Right cardiac atrium (tissue), 5 donors: ENCODE measurements around the gene IFT81. TPM values are rescaled to one million over a fixed set of nuclear protein-coding genes. Genes with fewer than 3 reads are reported as not detected.

Experiments
- ATAC-seq, 2 donors: fragments of 200-7000 bp; cut with Tn5 transposase; one replicate each; pipeline versions ENCODE4 v1.8.0 to v1.9.1; 2020; ENCODE audit warnings: moderate library complexity in 2 of 2, mild to moderate bottlenecking in 1 of 2
- DNase-seq, 3 donors: peaks; one replicate each; pipeline ENCODE4 v3.0.0-alpha.2; 2020
- H3K27ac ChIP-seq: one replicate; pipeline ENCODE4 v1.5.1; 2013; ENCODE audit warnings: mild to moderate bottlenecking, low read length, control low read depth, moderate library complexity
- H3K27me3 ChIP-seq: one replicate; pipeline ENCODE4 v1.6.1; 2013; ENCODE audit not compliant: control insufficient read depth, insufficient read depth
- H3K4me1 ChIP-seq: one replicate; pipeline ENCODE4 v1.6.1; 2013; ENCODE audit warnings: low read length; ENCODE audit not compliant: control insufficient read depth, insufficient read depth
- H3K4me3 ChIP-seq: one replicate; pipeline ENCODE4 v1.5.1; 2013; ENCODE audit warnings: low read length, control low read depth
- H3K9me3 ChIP-seq: one replicate; pipeline ENCODE4 v1.6.1; 2013; ENCODE audit warnings: low read length; ENCODE audit not compliant: control insufficient read depth
- WGBS: extraction: QIAGEN DNeasy Blood & Tissue Kit; methylation state at CpG from one replicate; pipeline ENCODE4 v1.1.7; 2013; 5-methylcytosine and 5-hydroxymethylcytosine counted together
- intact Hi-C, 4 donors: fragments of 100-400 bp; cut with DNase I; formaldehyde crosslinking; loops; one replicate each; pipeline versions ENCODE4 v1.11.0 to v1.14.0; 2022 to 2023
- polyA plus RNA-seq: library from polyadenylated mRNA; stranded (reverse); fragments of 200-250 nt; gene quantifications from one replicate; pipeline ENCODE4 v1.2.3, GENCODE V29; 2013
- total RNA-seq, 4 donors: library from RNA; stranded (reverse); fragmentation: NEBNext Ultra II Directional; extraction: Animal tissue kit (Norgen Biotek cat#: 25700); gene quantifications; one replicate each; pipeline ENCODE4 v1.2.1, GENCODE V29; 2021
- donor health status: healthy with polysubstance abuse.
- donor health status: DM: no; HTN: yes; CAD: no.
- donor health status: DM: no; HTN: no; CAD: no.
- donor health status: DM: no; HTN: yes; CAD: no; lungs with severe emphysema.
- donor health status: DM: yes; HTN: yes; CAD: no.

IFT81 gene
- total and polyA plus RNA-seq, 5 donors = 7.6 to 14.9 (median 11.2) TPM

- ATAC-seq (no peak), DNase-seq (no peak)
- Histone ChIP-seq H3K27ac (no peak overlapping the region), H3K4me3 (no peak overlapping the region), H3K27me3 (no peaks in the 10 kb centered on the region), H3K9me3 (no peaks in the 10 kb centered on the region), H3K4me1 (no peaks in the 10 kb centered on the region)
- WGBS = 75% methylated on average over 4 of the region's 4 CpGs
- intact Hi-C loops = no loop called here
These were observed 41.5 kb downstream of the IFT81 start for GRCh38 chr12:110165540-110166159.

DNA sequence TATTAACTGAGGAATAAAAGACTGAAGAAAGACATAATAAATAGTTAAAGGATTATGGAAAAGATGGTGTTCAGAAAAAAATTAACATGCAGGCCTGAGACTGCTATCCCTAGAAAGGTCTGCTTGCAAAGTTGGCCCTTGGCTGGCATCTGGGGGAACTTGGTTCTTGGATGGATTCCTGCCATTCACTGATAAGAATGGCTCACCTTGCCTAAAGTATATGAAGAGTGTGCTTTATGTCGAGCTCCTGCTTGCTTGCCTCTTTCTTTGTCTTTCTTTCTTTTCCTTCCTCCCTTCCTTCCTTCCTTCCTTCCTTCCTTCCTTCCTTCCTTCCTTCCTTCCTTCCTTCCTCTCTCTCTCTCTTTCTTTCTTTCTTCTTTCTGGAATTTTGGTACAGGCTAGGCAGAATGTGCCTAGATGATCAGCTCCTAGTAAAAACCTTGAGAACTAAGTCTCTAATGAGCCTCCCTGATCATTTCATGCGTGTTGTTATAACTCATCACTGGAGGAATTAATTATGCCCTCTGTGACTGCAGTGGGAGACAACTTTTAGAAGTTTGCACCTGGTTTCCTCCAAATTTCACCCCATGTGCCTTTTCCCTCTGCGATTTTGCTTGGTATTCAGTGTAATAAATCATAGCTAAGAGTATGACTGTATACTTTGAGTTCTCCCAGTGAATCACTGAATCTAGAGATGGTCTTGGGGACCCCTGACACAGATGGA, 44.7 kb downstream of the IFT81 start:
- no peaks in the 10 kb centered on the region for H3K27me3 ChIP-seq
- no peaks in the 10 kb centered on the region for H3K4me1 ChIP-seq
- WGBS = 88% methylated on average over 3 of the region's 3 CpGs
- no peak for DNase-seq
- no peak for ATAC-seq
- intact Hi-C loops = no loop called here
- H3K4me3 ChIP-seq = no peak overlapping the region
- no peak overlapping the region for H3K27ac ChIP-seq
- H3K9me3 ChIP-seq = no peaks in the 10 kb centered on the region

GRCh38 chr12:110170535-110171185, 46.5 kb downstream of the IFT81 start:
- no peaks in the 10 kb centered on the region for H3K4me1 ChIP-seq
- no peaks in the 10 kb centered on the region for H3K9me3 ChIP-seq
- ATAC-seq (peak; percentile 73 to 78), DNase-seq (no peak)
- no peak overlapping the region for H3K4me3 ChIP-seq
- no peaks in the 10 kb centered on the region for H3K27me3 ChIP-seq
- peak overlapping the region; percentile 68 for H3K27ac ChIP-seq
- intact Hi-C loops = no loop called here

GRCh38 chr12:110171186-110171538, 47.0 kb downstream of the IFT81 start:
- H3K9me3 ChIP-seq = no peaks in the 10 kb centered on the region
- no peak for DNase-seq
- no peaks in the 10 kb centered on the region for H3K4me1 ChIP-seq
- H3K27me3 ChIP-seq = no peaks in the 10 kb centered on the region
- 72% methylated on average over 3 of the region's 3 CpGs for WGBS
- H3K27ac ChIP-seq = no peak overlapping the region
- intact Hi-C loops = no loop called here
- peak; percentile 32 to 36 for ATAC-seq
- H3K4me3 ChIP-seq = no peak overlapping the region

GRCh38 chr12:110171636-110172035, 47.5 kb downstream of the IFT81 start:
- no peak overlapping the region for H3K4me3 ChIP-seq
- ATAC-seq = no peak

GRCh38 chr12:110174373-110174996, 50.3 kb downstream of the IFT81 start:
- Histone ChIP-seq H3K27me3 (no peaks in the 10 kb centered on the region), H3K4me1 (no peaks in the 10 kb centered on the region), H3K9me3 (no peaks in the 10 kb centered on the region), H3K4me3 (no peak overlapping the region), H3K27ac (no peak overlapping the region)
- WGBS = 83% methylated on average over 6 of the region's 6 CpGs
- intact Hi-C loops = no loop called here
- no peak for ATAC-seq
- no peak for DNase-seq

More at GRCh38 chr12:110171636-110172035, 47.5 kb downstream of the IFT81 start:
- no peak for DNase-seq
- Histone ChIP-seq H3K27ac (peak overlapping the region; percentile 42), H3K9me3 (no peaks in the 10 kb centered on the region), H3K4me1 (no peaks in the 10 kb centered on the region), H3K27me3 (no peaks in the 10 kb centered on the region)
- intact Hi-C loops = no loop called here
- WGBS = 79% methylated on average over 4 of the region's 4 CpGs

GRCh38 chr12:110175201-110175600, 51.0 kb downstream of the IFT81 start:
- intact Hi-C loops = no loop called here
- WGBS = 83% methylated on average over 4 of the region's 4 CpGs
- Histone ChIP-seq H3K4me1 (no peaks in the 10 kb centered on the region), H3K27ac (no peak overlapping the region), H3K27me3 (no peaks in the 10 kb centered on the region), H3K9me3 (no peaks in the 10 kb centered on the region), H3K4me3 (no peak overlapping the region)
- no peak for ATAC-seq
- no peak for DNase-seq

DNA sequence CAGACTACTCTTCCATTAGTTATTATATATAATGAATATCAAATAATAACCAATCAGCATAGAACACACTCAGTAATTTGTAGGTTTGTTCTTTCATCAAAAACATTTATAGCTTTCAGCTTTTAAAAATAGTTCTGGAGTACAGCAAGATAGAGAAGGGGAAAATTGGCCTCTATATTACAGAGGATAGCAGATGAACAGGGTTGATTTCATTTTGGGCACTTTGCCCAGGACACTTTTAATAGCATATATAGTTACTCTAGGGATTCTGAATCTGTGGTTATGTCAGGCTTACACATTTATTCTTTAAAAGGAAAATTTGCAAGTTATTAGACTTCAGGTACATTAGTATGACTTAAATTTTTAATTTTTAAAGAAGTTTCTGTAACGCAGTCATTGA, 52.6 kb downstream of the IFT81 start:
- no peak overlapping the region for H3K27ac ChIP-seq
- intact Hi-C loops = no loop called here
- H3K4me1 ChIP-seq = no peaks in the 10 kb centered on the region
- H3K27me3 ChIP-seq = no peaks in the 10 kb centered on the region
- DNase-seq = no peak
- WGBS = 76% methylated on average over 1 of the region's 1 CpG
- H3K4me3 ChIP-seq = no peak overlapping the region
- no peaks in the 10 kb centered on the region for H3K9me3 ChIP-seq
- peak in 1 of 2 donors; percentile 40 for ATAC-seq

GRCh38 chr12:110179291-110179690, 55.1 kb downstream of the IFT81 start:
- H3K9me3 ChIP-seq = no peaks in the 10 kb centered on the region
- no peaks in the 10 kb centered on the region for H3K27me3 ChIP-seq
- H3K4me3 ChIP-seq = no peak overlapping the region
- H3K4me1 ChIP-seq = no peaks in the 10 kb centered on the region
- 91% methylated on average over 3 of the region's 3 CpGs for WGBS
- DNase-seq = no peak
- intact Hi-C loops = no loop called here
- H3K27ac ChIP-seq = peak overlapping the region; percentile 34
- ATAC-seq = no peak

- no peak overlapping the region for H3K4me3 ChIP-seq
- intact Hi-C loops = loop anchor here in 1 of 4 donors (10.0 kb wide), 1 partner anchor 56 kb away; the partner anchor contains the start of gene IFT81
- WGBS = 37% methylated on average over 1 of the region's 1 CpG
- no peak for ATAC-seq
- H3K9me3 ChIP-seq = no peaks in the 10 kb centered on the region
- DNase-seq = no peak
- H3K27me3 ChIP-seq = no peaks in the 10 kb centered on the region
- H3K4me1 ChIP-seq = no peaks in the 10 kb centered on the region
- peak overlapping the region; percentile 17 for H3K27ac ChIP-seq
These were observed 56.4 kb downstream of the IFT81 start for GRCh38 chr12:110180591-110181005.

- no peaks in the 10 kb centered on the region for H3K4me1 ChIP-seq
- H3K4me3 ChIP-seq = no peak overlapping the region
- 97% methylated on average over 1 of the region's 1 CpG for WGBS
- H3K27me3 ChIP-seq = no peaks in the 10 kb centered on the region
- DNase-seq = no peak
- ATAC-seq = no peak
- intact Hi-C loops = loop anchor here in 1 of 4 donors (10.0 kb wide), 1 partner anchor 57 kb away; the partner anchor contains the start of gene IFT81
- H3K27ac ChIP-seq = no peak overlapping the region
- H3K9me3 ChIP-seq = no peaks in the 10 kb centered on the region
These were observed 58.1 kb downstream of the IFT81 start for GRCh38 chr12:110182281-110182680.
